ENCODE measurements around the gene ZNF697.

DNA sequence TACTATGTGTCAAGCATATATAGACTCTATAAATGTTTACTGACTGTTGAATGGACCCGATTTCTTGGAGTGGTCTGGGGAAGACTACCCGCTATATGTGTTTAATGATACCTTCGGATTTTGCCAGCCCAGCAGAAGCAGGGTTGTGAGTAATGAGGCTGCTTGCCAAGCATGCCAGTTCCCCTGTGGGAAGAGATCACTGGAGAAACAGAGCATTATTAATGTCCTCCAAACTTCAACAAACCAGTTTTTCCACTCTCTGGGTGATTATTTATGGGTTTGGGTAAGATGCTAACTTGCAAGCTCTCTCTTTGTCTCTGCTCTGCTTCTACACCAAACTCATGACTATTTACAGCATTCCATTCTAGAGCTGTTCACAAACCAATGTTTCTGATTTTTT, 38.6 kb upstream of the ZNF697 start:
- TF ChIP-seq, protein P1, sequence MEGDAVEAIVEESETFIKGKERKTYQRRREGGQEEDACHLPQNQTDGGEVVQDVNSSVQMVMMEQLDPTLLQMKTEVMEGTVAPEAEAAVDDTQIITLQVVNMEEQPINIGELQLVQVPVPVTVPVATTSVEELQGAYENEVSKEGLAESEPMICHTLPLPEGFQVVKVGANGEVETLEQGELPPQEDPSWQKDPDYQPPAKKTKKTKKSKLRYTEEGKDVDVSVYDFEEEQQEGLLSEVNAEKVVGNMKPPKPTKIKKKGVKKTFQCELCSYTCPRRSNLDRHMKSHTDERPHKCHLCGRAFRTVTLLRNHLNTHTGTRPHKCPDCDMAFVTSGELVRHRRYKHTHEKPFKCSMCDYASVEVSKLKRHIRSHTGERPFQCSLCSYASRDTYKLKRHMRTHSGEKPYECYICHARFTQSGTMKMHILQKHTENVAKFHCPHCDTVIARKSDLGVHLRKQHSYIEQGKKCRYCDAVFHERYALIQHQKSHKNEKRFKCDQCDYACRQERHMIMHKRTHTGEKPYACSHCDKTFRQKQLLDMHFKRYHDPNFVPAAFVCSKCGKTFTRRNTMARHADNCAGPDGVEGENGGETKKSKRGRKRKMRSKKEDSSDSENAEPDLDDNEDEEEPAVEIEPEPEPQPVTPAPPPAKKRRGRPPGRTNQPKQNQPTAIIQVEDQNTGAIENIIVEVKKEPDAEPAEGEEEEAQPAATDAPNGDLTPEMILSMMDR (IDR thresholded peaks at IDR 0.05), result no peak
- TF ChIP-seq POLR2A (IDR thresholded peaks at IDR 0.05), result no peak
